GM23248 (cell line): ENCODE results near the gene RFTN1. TPM values are rescaled to one million over a fixed set of nuclear protein-coding genes. Genes with fewer than 3 reads are reported as not detected.

Source experiments
- DNase-seq: peaks from one replicate; pipeline ENCODE4 v3.0.0-alpha.2; 2015
- H2AFZ ChIP-seq: fragments of 200-600 bp; sonication (generic); 2 replicates; pipeline ENCODE4 v1.6.1; 2016; ENCODE audit warnings: antibody characterized with exemption
- H3F3A ChIP-seq: fragments of 200-600 bp; sonication (generic); 2 replicates; pipeline ENCODE4 v1.6.1; 2016; ENCODE audit warnings: mild to moderate bottlenecking, antibody characterized with exemption, mixed run types; ENCODE audit not compliant: insufficient read depth
- H3K27ac ChIP-seq: fragments of 200-600 bp; sonication (generic); 2 replicates; pipeline ENCODE4 v1.5.1; 2016; ENCODE audit warnings: mild to moderate bottlenecking
- H3K27me3 ChIP-seq: fragments of 200-600 bp; sonication (generic); replicated peaks from 2 replicates; pipeline ENCODE4 v1.6.1; 2016; ENCODE audit warnings: mild to moderate bottlenecking; ENCODE audit not compliant: insufficient read depth
- H3K36me3 ChIP-seq: fragments of 200-600 bp; sonication (generic); 2 replicates; pipeline ENCODE4 v1.6.1; 2016; ENCODE audit warnings: low read depth, mild to moderate bottlenecking
- H3K4me1 ChIP-seq: fragments of 200-600 bp; sonication (generic); 2 replicates; pipeline ENCODE4 v1.6.1; 2016; ENCODE audit warnings: mild to moderate bottlenecking; ENCODE audit not compliant: insufficient read depth
- H3K4me2 ChIP-seq: fragments of 200-600 bp; sonication (generic); one replicate; pipeline ENCODE4 v1.6.1; 2016; ENCODE audit warnings: mild to moderate bottlenecking; ENCODE audit not compliant: unreplicated experiment
- H3K4me3 ChIP-seq: fragments of 200-600 bp; sonication (generic); 2 replicates; pipeline ENCODE4 v1.5.1; 2016; ENCODE audit warnings: mild to moderate bottlenecking
- H3K79me2 ChIP-seq: fragments of 200-600 bp; sonication (generic); 2 replicates; pipeline ENCODE4 v1.6.1; 2016; ENCODE audit warnings: mild to moderate bottlenecking; ENCODE audit not compliant: insufficient read depth
- H3K9ac ChIP-seq: fragments of 200-600 bp; sonication (generic); 2 replicates; pipeline ENCODE4 v1.6.1; 2016; ENCODE audit warnings: mild to moderate bottlenecking
- H3K9me2 ChIP-seq: fragments of 200-600 bp; sonication (generic); 2 replicates; pipeline ENCODE4 v1.6.1; 2016; ENCODE audit warnings: mixed run types, mild to moderate bottlenecking, moderate library complexity; ENCODE audit not compliant: insufficient read depth
- H3K9me3 ChIP-seq: fragments of 200-600 bp; sonication (generic); one replicate; pipeline ENCODE4 v1.6.1; 2017; ENCODE audit warnings: low read depth
- H4K20me1 ChIP-seq: fragments of 200-600 bp; sonication (generic); 2 replicates; pipeline ENCODE4 v1.6.0; 2016; ENCODE audit not compliant: insufficient read depth
- EZH2 ChIP-seq: fragments of 200-600 bp; sonication (generic); IDR thresholded peaks from 2 replicates; pipeline ENCODE4 v1.6.1; 2018; ENCODE audit warnings: antibody characterized with exemption, mild to moderate bottlenecking; ENCODE audit not compliant: insufficient read depth, poor library complexity, severe bottlenecking
- EZH2phosphoT487 ChIP-seq: fragments of 200-600 bp; sonication (generic); IDR thresholded peaks from 2 replicates; pipeline ENCODE4 v1.6.1; 2018; ENCODE audit warnings: antibody characterized with exemption, moderate library complexity, mild to moderate bottlenecking, low read depth; ENCODE audit not compliant: insufficient read depth
- WGBS, 2 experiments: methylation state at CpG; one replicate each; pipeline ENCODE4 v1.1.6; 2015 to 2017; ENCODE audit warnings: low lambda C conversion rate in 2 of 2, low coverage in 1 of 2; ENCODE audit errors: missing lambda C conversion rate in 2 of 2; 5-methylcytosine and 5-hydroxymethylcytosine counted together
- in situ Hi-C: fragments of 300-500 bp; cut with MboI; formaldehyde crosslinking; loops from 2 replicates; pipeline ENCODE4 v1.15.0; 2020
- polyA plus RNA-seq: library from polyadenylated mRNA; unstranded; fragments of >200 nt; fragmentation: Nextera tagmentation; extraction: Ambion mirVana; gene quantifications from 2 replicates; pipeline ENCODE4 v1.2.1, GENCODE V29; 2016
- total RNA-seq: library from RNA; depleted of rRNA; stranded (reverse); fragments of >200 nt; shearing (Covaris generic); gene quantifications from 2 replicates; pipeline ENCODE4 v1.2.3, GENCODE V29; 2014

RFTN1 gene
- total and polyA plus RNA-seq, 2 experiments from 2014 or later = 43.1 to 77.7 TPM

- no peaks in the 10 kb centered on the region for H4K20me1 ChIP-seq
- no peaks in the 10 kb centered on the region for H3K9me2 ChIP-seq
- no peak overlapping the region for H3K4me3 ChIP-seq
- TF ChIP-seq EZH2 (no peak), EZH2phosphoT487 (no peak)
- H3K9ac ChIP-seq = no peak overlapping the region
- peaks cover 28% of the 10 kb centered on the region for H3K79me2 ChIP-seq
- no peaks in the 10 kb centered on the region for H3K9me3 ChIP-seq
- 13 to 27% methylated on average over 3 of the region's 3 CpGs for WGBS, 2 experiments
- no peak overlapping the region for H2AFZ ChIP-seq
- peaks cover 12% of the 10 kb centered on the region; the same call in 1 of the 2 replicates for H3F3A ChIP-seq
- peaks cover 22% of the 10 kb centered on the region for H3K4me1 ChIP-seq
- DNase-seq = no peak
- no peaks in the 10 kb centered on the region for H3K27me3 ChIP-seq
- in situ Hi-C loops = no loop called here
- no peaks in the 10 kb centered on the region for H3K36me3 ChIP-seq
- H3K4me2 ChIP-seq = no peak overlapping the region
- H3K27ac ChIP-seq = no peak overlapping the region
Observed at GRCh38 chr3:16395212-16395611, 118.3 kb downstream of the RFTN1 start.

GRCh38 chr3:16394639-16395038 lies 118.9 kb downstream of the RFTN1 start:
- Histone ChIP-seq H3K4me3 (no peak overlapping the region), H3K36me3 (no peaks in the 10 kb centered on the region), H3K27ac (no peak overlapping the region), H3K9me3 (no peaks in the 10 kb centered on the region), H3K4me2 (no peak overlapping the region), H3K9ac (no peak overlapping the region), H3K4me1 (peaks cover 16% of the 10 kb centered on the region), H4K20me1 (no peaks in the 10 kb centered on the region), H3K79me2 (peaks cover 30% of the 10 kb centered on the region), H3K27me3 (no peaks in the 10 kb centered on the region), H3K9me2 (no peaks in the 10 kb centered on the region), H2AFZ (no peak overlapping the region), H3F3A (peaks cover 7% of the 10 kb centered on the region; the same call in 1 of the 2 replicates)
- TF ChIP-seq EZH2 (no peak), EZH2phosphoT487 (no peak)
- in situ Hi-C loops = no loop called here
- peak; percentile 20 for DNase-seq
- 57 to 64% methylated on average over 1 of the region's 1 CpG for WGBS, 2 experiments

GRCh38 chr3:16392717-16393116 lies 120.8 kb downstream of the RFTN1 start:
- Histone ChIP-seq H3F3A (peaks cover 15% of the 10 kb centered on the region), H3K4me2 (no peak overlapping the region), H3K27me3 (no peaks in the 10 kb centered on the region), H3K9me2 (no peaks in the 10 kb centered on the region), H3K4me1 (peaks cover 23% of the 10 kb centered on the region), H2AFZ (no peak overlapping the region), H3K9ac (no peak overlapping the region), H3K79me2 (peaks cover 44% of the 10 kb centered on the region), H3K4me3 (no peak overlapping the region), H4K20me1 (no peaks in the 10 kb centered on the region), H3K27ac (no peak overlapping the region), H3K36me3 (no peaks in the 10 kb centered on the region), H3K9me3 (no peaks in the 10 kb centered on the region)
- WGBS, 2 experiments = 81% methylated on average over 1 of the region's 1 CpG
- no peak for TF ChIP-seq EZH2phosphoT487
- no peak for TF ChIP-seq EZH2
- DNase-seq = no peak
- in situ Hi-C loops = no loop called here

- Histone ChIP-seq H3K4me3 (no peak overlapping the region), H3K9ac (no peak overlapping the region), H3K4me1 (peaks cover 23% of the 10 kb centered on the region), H3K27ac (no peak overlapping the region), H3K4me2 (no peak overlapping the region), H3F3A (peaks cover 15% of the 10 kb centered on the region), H3K27me3 (no peaks in the 10 kb centered on the region), H3K79me2 (peaks cover 51% of the 10 kb centered on the region), H3K36me3 (no peaks in the 10 kb centered on the region), H2AFZ (no peak overlapping the region), H4K20me1 (no peaks in the 10 kb centered on the region), H3K9me3 (no peaks in the 10 kb centered on the region), H3K9me2 (no peaks in the 10 kb centered on the region)
- DNase-seq = no peak
- 17% methylated on average over 1 of the region's 1 CpG for WGBS, 2 experiments
- in situ Hi-C loops = no loop called here
- no peak for TF ChIP-seq EZH2
Observed at GRCh38 chr3:16392065-16392464, 121.4 kb downstream of the RFTN1 start.

GRCh38 chr3:16390581-16390980 lies 122.9 kb downstream of the RFTN1 start:
- no peak overlapping the region for H3K4me3 ChIP-seq
- no peaks in the 10 kb centered on the region for H4K20me1 ChIP-seq
- peaks cover 15% of the 10 kb centered on the region for H3F3A ChIP-seq
- H3K79me2 ChIP-seq = peaks cover 62% of the 10 kb centered on the region
- H3K4me2 ChIP-seq = no peak overlapping the region
- H3K27me3 ChIP-seq = no peaks in the 10 kb centered on the region
- 28 to 44% methylated on average over 2 of the region's 2 CpGs for WGBS, 2 experiments
- no peaks in the 10 kb centered on the region for H3K36me3 ChIP-seq
- H3K9ac ChIP-seq = no peak overlapping the region
- H3K9me3 ChIP-seq = no peaks in the 10 kb centered on the region
- DNase-seq = peak; percentile 51
- no peak overlapping the region for H3K27ac ChIP-seq
- H3K4me1 ChIP-seq = peaks cover 23% of the 10 kb centered on the region
- no peaks in the 10 kb centered on the region for H3K9me2 ChIP-seq
- H2AFZ ChIP-seq = no peak overlapping the region
- in situ Hi-C loops = no loop called here
- TF ChIP-seq EZH2phosphoT487 = no peak
- TF ChIP-seq EZH2 = no peak
